BJ (cell line): Measurements from ENCODE around the gene SSR3. TPM values are rescaled to one million over a fixed set of nuclear protein-coding genes. Genes with fewer than 3 reads are reported as not detected.

ENCODE experiments used
- CTCF ChIA-PET: fragments of 350-600 bp; formaldehyde crosslinking; extraction: SDS; loops from one replicate; lab custom pipeline; 2021; ENCODE audit warnings: antibody characterized with exemption, inconsistent platforms; lab: Yijun Ruan, JAX
- POLR2A ChIA-PET: fragments of 300-600 bp; sonication (Branson Sonifier 250); formaldehyde crosslinking; extraction: SDS; loops from one replicate; lab custom pipeline; 2021; ENCODE audit warnings: antibody characterized with exemption; lab: Charles Lee
- DNase-seq: peaks from one replicate; pipeline ENCODE4 v3.0.0-alpha.2; 2011; ENCODE audit warnings: low read depth
- H3K27me3 ChIP-seq: 2 replicates; pipeline ENCODE4 v1.6.0; 2011; ENCODE audit warnings: low read length; ENCODE audit not compliant: control insufficient read depth, insufficient read depth
- H3K36me3 ChIP-seq: 2 replicates; pipeline ENCODE4 v1.5.1; 2011; ENCODE audit warnings: low read length; ENCODE audit not compliant: control insufficient read depth, insufficient read depth
- H3K4me3 ChIP-seq: 2 replicates; pipeline ENCODE4 v1.5.1; 2011; ENCODE audit warnings: low read depth, mild to moderate bottlenecking, control low read depth, low read length
- polyA plus RNA-seq: library from polyadenylated mRNA; depleted of rRNA; stranded (reverse); fragments of >200 nt; gene quantifications from 2 replicates; pipeline ENCODE4 v1.2.3, GENCODE V29; 2011
- TF ChIP-seq, protein P1 (sequence below): IDR thresholded peaks from 2 replicates; pipeline ENCODE4 v1.5.1; 2011; ENCODE audit warnings: low read depth, mild to moderate bottlenecking, control low read depth, inconsistent platforms, low read length, moderate library complexity; ENCODE audit not compliant: insufficient read depth

Gene SSR3
- polyA plus RNA-seq, 1 experiment = 268 TPM

DNA sequence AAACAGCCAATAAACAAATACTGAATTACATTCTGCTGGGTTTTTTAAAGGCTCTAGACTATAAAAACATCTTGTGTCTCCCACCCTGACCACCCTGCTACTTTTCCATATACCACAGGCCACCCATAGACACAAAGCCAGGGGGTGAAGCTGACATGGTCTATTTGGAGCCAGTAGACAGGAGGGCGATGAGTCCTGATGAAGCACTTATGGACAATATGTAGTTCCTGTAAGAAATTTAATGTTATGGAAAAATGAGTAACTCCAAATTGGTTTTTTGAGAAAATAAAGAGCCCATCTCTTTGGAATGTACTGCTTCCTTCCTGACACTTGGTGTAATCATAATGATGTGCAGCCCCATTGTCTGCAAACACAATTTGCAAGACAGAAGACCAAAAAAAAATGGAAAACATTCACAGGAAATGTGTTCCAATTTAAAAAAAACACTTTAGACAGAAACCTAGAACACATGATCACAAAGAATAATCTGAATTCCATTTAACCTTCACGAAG is 11.8 kb downstream of the SSR3 start:
- Histone ChIP-seq H3K36me3 (peaks cover 5% of the 10 kb centered on the region), H3K4me3 (no peak overlapping the region), H3K27me3 (no peaks in the 10 kb centered on the region)
- ChIA-PET CTCF (interaction anchor here (0.6 to 1.7 kb wide), 12 partner anchors 8 to 1979 kb away, joined by 3 to 7 read pairs (median 4); partner anchors contain the start of genes SSR3 and TIPARP), POLR2A (interaction anchor here (0.7 kb wide), 2 partner anchors 104 to 960 kb away, joined by 3 to 4 read pairs; partner anchors contain the start of gene VEPH1)
- TF ChIP-seq, protein P1, sequence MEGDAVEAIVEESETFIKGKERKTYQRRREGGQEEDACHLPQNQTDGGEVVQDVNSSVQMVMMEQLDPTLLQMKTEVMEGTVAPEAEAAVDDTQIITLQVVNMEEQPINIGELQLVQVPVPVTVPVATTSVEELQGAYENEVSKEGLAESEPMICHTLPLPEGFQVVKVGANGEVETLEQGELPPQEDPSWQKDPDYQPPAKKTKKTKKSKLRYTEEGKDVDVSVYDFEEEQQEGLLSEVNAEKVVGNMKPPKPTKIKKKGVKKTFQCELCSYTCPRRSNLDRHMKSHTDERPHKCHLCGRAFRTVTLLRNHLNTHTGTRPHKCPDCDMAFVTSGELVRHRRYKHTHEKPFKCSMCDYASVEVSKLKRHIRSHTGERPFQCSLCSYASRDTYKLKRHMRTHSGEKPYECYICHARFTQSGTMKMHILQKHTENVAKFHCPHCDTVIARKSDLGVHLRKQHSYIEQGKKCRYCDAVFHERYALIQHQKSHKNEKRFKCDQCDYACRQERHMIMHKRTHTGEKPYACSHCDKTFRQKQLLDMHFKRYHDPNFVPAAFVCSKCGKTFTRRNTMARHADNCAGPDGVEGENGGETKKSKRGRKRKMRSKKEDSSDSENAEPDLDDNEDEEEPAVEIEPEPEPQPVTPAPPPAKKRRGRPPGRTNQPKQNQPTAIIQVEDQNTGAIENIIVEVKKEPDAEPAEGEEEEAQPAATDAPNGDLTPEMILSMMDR = no peak
- DNase-seq = no peak

DNA sequence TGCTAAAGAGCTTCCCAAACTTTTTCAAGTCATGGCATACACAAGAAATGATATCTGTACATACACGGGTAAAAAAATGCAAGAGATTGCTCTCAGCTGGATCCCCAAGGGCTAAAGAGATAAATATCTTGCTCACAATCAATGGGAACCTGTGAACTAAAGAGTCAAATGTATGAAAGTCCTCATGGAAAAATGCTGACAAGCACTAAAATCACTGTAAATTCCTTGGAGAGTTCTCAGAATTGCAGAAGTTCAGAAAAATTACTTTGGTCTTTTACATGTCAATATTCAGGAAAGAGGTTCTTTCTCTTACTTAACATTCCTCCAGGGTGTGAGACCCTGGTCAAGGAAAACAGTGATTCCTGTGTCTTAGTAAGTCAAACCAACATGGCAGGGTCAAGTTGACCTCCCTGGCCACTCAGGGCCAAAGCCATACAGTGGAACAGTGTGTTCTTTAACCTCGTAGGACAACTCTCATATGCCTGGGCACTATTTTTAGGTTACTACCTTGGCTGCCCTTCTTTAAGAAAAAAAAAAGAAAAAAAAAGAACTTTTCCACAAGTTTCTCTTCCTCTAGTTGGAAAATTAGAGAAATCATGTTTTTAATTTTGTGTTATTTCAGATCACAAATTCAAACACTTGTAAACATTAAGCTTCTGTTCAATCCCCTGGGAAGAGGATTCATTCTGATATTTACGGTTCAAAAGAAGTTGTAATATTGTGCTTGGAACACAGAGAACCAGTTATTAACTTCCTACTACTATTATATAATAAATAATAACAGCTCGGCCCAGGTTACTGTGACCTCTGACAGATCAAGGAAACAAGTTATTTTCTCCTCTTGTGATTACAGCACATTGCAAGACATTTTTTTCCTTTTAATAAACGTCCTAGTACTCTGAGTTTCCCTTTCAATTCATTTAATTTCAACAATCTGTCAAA is 12.5 kb downstream of the SSR3 start:
- TF ChIP-seq, protein P1 = no peak
- DNase-seq = no peak
- POLR2A ChIA-PET = interaction anchor here (0.7 kb wide), 1 partner anchor 105 kb away, joined by 4 read pairs; no protein-coding TSS in a partner anchor
- Histone ChIP-seq H3K36me3 (peaks cover 5% of the 10 kb centered on the region), H3K4me3 (no peak overlapping the region), H3K27me3 (no peaks in the 10 kb centered on the region)
- CTCF ChIA-PET = interaction anchor here (0.6 to 1.7 kb wide), 10 partner anchors 9 to 618 kb away, joined by 3 to 9 read pairs (median 4); partner anchors contain the start of genes SSR3 and TIPARP

DNA sequence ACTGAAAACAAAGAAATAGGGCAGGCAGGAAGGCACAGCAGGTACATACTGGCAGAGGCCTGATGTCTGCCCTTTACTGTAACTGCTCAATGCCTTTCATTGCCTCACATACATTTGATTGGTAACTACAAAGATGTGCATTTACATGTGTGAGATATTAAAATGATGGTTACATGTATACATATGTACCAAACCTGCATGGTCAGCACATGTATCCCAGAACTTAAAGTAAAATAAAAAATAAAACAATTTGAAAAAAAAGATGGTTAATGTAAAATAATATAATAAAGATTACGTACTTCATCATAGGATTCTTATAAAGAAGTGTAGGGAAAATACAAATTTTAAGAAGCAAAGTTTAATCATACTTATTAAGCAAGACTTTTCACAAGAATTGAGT is 15.1 kb downstream of the SSR3 start:
- Histone ChIP-seq H3K36me3 (peaks cover 1% of the 10 kb centered on the region; the same call in 1 of the 2 replicates), H3K4me3 (no peak overlapping the region), H3K27me3 (no peaks in the 10 kb centered on the region)
- POLR2A ChIA-PET = interaction anchor here (0.6 kb wide), 1 partner anchor 547 kb away, joined by 6 read pairs; no protein-coding TSS in a partner anchor
- no peak for DNase-seq
- CTCF ChIA-PET = interaction anchor here (1.8 kb wide), 1 partner anchor 8 kb away, joined by 5 read pairs; no protein-coding TSS in a partner anchor
- TF ChIP-seq, protein P1 = no peak

DNA sequence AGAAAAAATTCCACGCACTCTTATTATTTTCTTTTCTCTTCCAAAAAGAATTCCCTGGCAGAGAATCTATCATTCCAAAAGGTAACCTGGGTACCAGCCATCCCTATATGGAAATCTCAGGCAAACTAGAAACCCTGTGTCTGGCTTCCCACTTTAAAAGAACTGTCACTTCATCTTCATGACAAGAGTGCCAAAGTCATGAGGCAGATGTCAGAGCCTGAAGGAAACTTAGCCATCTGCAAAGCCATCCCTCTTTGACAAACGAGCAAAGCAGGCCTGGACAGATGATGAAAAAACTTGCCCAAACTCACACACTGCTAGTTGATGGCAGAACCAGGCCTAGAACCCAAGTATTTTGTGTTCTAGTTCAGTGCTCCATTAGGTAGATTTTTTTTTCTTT is 15.9 kb downstream of the SSR3 start:
- POLR2A ChIA-PET = interaction anchor here (0.6 kb wide), 1 partner anchor 548 kb away, joined by 6 read pairs; no protein-coding TSS in a partner anchor
- TF ChIP-seq, protein P1 = no peak
- CTCF ChIA-PET = interaction anchor here (1.8 kb wide), 1 partner anchor 9 kb away, joined by 5 read pairs; no protein-coding TSS in a partner anchor
- H3K36me3 ChIP-seq = peaks cover 1% of the 10 kb centered on the region; the same call in 1 of the 2 replicates
- no peak for DNase-seq
- no peaks in the 10 kb centered on the region for H3K27me3 ChIP-seq
- H3K4me3 ChIP-seq = no peak overlapping the region
